ENCODE results near the gene POGZ.

POGZ gene

GRCh38 chr1:151502859-151503780 is 43.8 kb upstream of the POGZ start:
- Histone ChIP-seq H3K4me3 (ENCODE audit: low read depth, low read length) (no peak overlapping the region), H2AFZ (peak overlapping the region; percentile 78), H3K27me3 (ENCODE audit: control insufficient read depth, insufficient read depth, low read length) (no peaks in the 10 kb centered on the region), H3K4me2 (ENCODE audit: low read length) (peak overlapping the region; percentile 38), H3K36me3 (ENCODE audit: control insufficient read depth, insufficient read depth, low read length) (no peaks in the 10 kb centered on the region), H3K9me3 (ENCODE audit: control insufficient read depth, low read length) (no peaks in the 10 kb centered on the region), H3K79me2 (no peaks in the 10 kb centered on the region), H3K27ac (peak overlapping the region; percentile 90), H3K9ac (no peak overlapping the region), H3K4me1 (peaks cover 16% of the 10 kb centered on the region)
- TF ChIP-seq CTCF (IDR thresholded peaks at IDR 0.05), result no peak

- Histone ChIP-seq H3K27me3 (ENCODE audit: control insufficient read depth, insufficient read depth, low read length) (no peaks in the 10 kb centered on the region), H3K4me2 (ENCODE audit: low read length) (peak overlapping the region; percentile 38), H2AFZ (peak overlapping the region; percentile 78), H3K79me2 (no peaks in the 10 kb centered on the region), H3K36me3 (ENCODE audit: control insufficient read depth, insufficient read depth, low read length) (no peaks in the 10 kb centered on the region), H3K9me3 (ENCODE audit: control insufficient read depth, low read length) (no peaks in the 10 kb centered on the region), H3K4me3 (ENCODE audit: low read depth, low read length) (no peak overlapping the region), H3K9ac (no peak overlapping the region), H3K4me1 (peaks cover 16% of the 10 kb centered on the region), H3K27ac (peak overlapping the region; percentile 90)
- no peak for TF ChIP-seq CTCF (IDR thresholded peaks at IDR 0.05)
Observed at GRCh38 chr1:151502035-151502700, 42.9 kb upstream of the POGZ start.

GRCh38 chr1:151501474-151501873 is 42.2 kb upstream of the POGZ start:
- Histone ChIP-seq H3K27ac (peak overlapping the region; percentile 90), H3K9me3 (ENCODE audit: control insufficient read depth, low read length) (no peaks in the 10 kb centered on the region), H3K4me1 (peaks cover 16% of the 10 kb centered on the region), H2AFZ (no peak overlapping the region), H3K27me3 (ENCODE audit: control insufficient read depth, insufficient read depth, low read length) (no peaks in the 10 kb centered on the region), H3K36me3 (ENCODE audit: control insufficient read depth, insufficient read depth, low read length) (no peaks in the 10 kb centered on the region), H3K4me2 (ENCODE audit: low read length) (peak overlapping the region; percentile 9), H3K9ac (no peak overlapping the region), H3K79me2 (no peaks in the 10 kb centered on the region), H3K4me3 (ENCODE audit: low read depth, low read length) (no peak overlapping the region)
- TF ChIP-seq CTCF (IDR thresholded peaks at IDR 0.05), result peak; percentile 20

GRCh38 chr1:151499930-151500329 is 40.6 kb upstream of the POGZ start:
- no peak overlapping the region for H2AFZ ChIP-seq
- no peak overlapping the region for H3K4me3 ChIP-seq (ENCODE audit: low read depth, low read length)
- no peaks in the 10 kb centered on the region for H3K9me3 ChIP-seq (ENCODE audit: control insufficient read depth, low read length)
- H3K79me2 ChIP-seq, result no peaks in the 10 kb centered on the region
- no peak overlapping the region for H3K9ac ChIP-seq
- TF ChIP-seq CTCF (IDR thresholded peaks at IDR 0.05), result no peak
- no peak overlapping the region for H3K4me2 ChIP-seq (ENCODE audit: low read length)
- no peak overlapping the region for H3K27ac ChIP-seq
- H3K27me3 ChIP-seq (ENCODE audit: control insufficient read depth, insufficient read depth, low read length), result no peaks in the 10 kb centered on the region
- no peaks in the 10 kb centered on the region for H3K36me3 ChIP-seq (ENCODE audit: control insufficient read depth, insufficient read depth, low read length)
- H3K4me1 ChIP-seq, result peaks cover 16% of the 10 kb centered on the region

Measured in parathyroid adenoma (tissue), 2 donors.